Ishikawa (cell line): ENCODE data around the gene TRDN.

Experiments
- CEBPB ChIP-seq: IDR thresholded peaks from 2 replicates; pipeline ENCODE4 v1.6.1; 2012
- CREB1 ChIP-seq: IDR thresholded peaks from 2 replicates; pipeline ENCODE4 v1.6.1; 2012; ENCODE audit warnings: low read depth
- EGR1 ChIP-seq: IDR thresholded peaks from 2 replicates; pipeline ENCODE4 v1.6.1; 2012
- EP300 ChIP-seq: IDR thresholded peaks from 2 replicates; pipeline ENCODE4 v1.6.1; 2012; ENCODE audit warnings: borderline replicate concordance
- FOXM1 ChIP-seq: IDR thresholded peaks from 2 replicates; pipeline ENCODE4 v1.6.1; 2012; ENCODE audit warnings: low read depth, borderline replicate concordance
- NFIC ChIP-seq: IDR thresholded peaks from 2 replicates; pipeline ENCODE4 v1.6.1; 2012
- RAD21 ChIP-seq: IDR thresholded peaks from 2 replicates; pipeline ENCODE4 v1.6.1; 2012; ENCODE audit warnings: low read depth
- TAF1 ChIP-seq: IDR thresholded peaks from 2 replicates; pipeline ENCODE4 v1.6.1; 2012; ENCODE audit warnings: low read depth, mild to moderate bottlenecking
- TEAD4 ChIP-seq: IDR thresholded peaks from 2 replicates; pipeline ENCODE4 v1.6.1; 2012
- YY1 ChIP-seq: IDR thresholded peaks from 2 replicates; pipeline ENCODE4 v1.6.1; 2012; ENCODE audit warnings: low read depth
- ZBTB7A ChIP-seq: IDR thresholded peaks from 2 replicates; pipeline ENCODE4 v1.6.1; 2012; ENCODE audit warnings: low read depth
- TF ChIP-seq, protein P1 (sequence below): IDR thresholded peaks from 2 replicates; pipeline ENCODE4 v1.6.1; 2012; ENCODE audit warnings: low read depth, mild to moderate bottlenecking
- TF ChIP-seq, protein P2 (sequence below): IDR thresholded peaks from 2 replicates; pipeline ENCODE4 v1.6.1; 2012

DNA sequence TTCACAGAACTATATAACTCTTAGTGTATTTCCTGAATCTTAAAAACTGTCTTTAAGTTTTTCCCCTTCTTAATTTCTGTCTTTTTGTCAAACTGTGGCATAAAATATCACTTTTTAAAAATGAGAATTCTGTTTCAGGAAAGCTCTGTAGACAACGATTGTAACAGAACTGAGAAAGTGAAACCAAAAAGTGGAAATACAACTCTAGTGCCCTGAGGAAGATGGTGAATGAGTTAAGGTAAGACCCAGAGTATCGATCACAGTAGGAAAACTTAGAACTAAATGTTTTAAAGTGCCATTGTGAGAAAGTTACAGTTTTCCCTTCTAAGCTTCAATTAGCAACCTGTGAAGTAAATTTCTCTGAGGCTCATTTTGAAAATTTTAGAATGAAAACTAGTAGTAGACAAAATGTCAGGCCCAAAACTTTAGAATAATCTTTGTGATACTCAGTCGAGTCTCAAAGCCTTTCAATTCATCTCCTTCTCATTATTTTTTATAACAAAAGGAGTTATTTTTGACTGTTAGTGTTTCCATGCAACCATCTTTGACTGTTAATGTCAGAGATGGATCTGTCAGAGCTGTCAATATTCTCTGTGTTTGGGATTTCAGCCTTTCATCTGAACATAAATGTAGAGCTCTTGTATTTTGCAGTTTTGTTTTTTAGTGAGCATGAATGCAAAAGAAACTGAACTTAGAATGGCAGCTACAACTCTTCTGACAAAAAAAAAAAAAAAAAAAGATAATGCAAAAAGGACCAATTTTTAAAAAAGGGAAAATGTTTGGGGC is 19.0 kb upstream of the TRDN start:
- TF ChIP-seq TEAD4 (no peak), RAD21 (no peak), EP300 (no peak), FOXM1 (no peak), CREB1 (no peak), NFIC (no peak), ZBTB7A (no peak), TAF1 (no peak), YY1 (no peak), CEBPB (no peak), EGR1 (no peak)
- TF ChIP-seq, protein P1, sequence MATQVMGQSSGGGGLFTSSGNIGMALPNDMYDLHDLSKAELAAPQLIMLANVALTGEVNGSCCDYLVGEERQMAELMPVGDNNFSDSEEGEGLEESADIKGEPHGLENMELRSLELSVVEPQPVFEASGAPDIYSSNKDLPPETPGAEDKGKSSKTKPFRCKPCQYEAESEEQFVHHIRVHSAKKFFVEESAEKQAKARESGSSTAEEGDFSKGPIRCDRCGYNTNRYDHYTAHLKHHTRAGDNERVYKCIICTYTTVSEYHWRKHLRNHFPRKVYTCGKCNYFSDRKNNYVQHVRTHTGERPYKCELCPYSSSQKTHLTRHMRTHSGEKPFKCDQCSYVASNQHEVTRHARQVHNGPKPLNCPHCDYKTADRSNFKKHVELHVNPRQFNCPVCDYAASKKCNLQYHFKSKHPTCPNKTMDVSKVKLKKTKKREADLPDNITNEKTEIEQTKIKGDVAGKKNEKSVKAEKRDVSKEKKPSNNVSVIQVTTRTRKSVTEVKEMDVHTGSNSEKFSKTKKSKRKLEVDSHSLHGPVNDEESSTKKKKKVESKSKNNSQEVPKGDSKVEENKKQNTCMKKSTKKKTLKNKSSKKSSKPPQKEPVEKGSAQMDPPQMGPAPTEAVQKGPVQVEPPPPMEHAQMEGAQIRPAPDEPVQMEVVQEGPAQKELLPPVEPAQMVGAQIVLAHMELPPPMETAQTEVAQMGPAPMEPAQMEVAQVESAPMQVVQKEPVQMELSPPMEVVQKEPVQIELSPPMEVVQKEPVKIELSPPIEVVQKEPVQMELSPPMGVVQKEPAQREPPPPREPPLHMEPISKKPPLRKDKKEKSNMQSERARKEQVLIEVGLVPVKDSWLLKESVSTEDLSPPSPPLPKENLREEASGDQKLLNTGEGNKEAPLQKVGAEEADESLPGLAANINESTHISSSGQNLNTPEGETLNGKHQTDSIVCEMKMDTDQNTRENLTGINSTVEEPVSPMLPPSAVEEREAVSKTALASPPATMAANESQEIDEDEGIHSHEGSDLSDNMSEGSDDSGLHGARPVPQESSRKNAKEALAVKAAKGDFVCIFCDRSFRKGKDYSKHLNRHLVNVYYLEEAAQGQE, result no peak
- TF ChIP-seq, protein P2, sequence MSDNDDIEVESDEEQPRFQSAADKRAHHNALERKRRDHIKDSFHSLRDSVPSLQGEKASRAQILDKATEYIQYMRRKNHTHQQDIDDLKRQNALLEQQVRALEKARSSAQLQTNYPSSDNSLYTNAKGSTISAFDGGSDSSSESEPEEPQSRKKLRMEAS, result no peak
